NCI-H2081 (cell line): ENCODE measurements around the gene ETFA.

Source experiments
- DNase-seq, 2 experiments: peaks; one replicate each; lab custom pipeline; 2025; lab: John Stamatoyannopoulos, UW

Gene ETFA

DNA sequence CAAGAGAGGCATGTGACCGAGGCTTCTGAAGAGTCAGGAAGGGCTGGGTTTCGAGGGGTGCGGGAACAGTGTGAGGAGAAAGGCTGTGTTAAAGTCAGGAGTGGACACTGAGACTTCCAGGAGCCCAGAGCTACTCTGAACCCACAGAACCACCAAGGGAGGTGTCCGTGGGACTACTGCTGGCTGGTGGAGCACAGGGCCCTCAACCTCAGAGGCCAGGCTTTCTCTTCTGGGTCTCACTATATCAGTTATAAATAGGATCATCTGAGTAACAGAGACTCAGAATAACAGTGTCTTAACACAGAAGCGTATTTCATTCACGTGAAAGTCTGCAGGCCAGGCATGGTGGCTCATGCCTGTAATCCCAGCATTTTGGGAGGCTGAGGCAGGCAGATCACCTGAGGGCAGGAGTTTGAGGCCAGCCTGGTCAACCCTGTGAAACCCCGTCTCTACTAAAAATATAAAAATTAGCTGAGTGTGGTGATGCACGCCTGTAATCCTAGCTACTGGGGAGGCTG is 137.9 kb downstream of the ETFA start:
- DNase-seq = no peak

DNA sequence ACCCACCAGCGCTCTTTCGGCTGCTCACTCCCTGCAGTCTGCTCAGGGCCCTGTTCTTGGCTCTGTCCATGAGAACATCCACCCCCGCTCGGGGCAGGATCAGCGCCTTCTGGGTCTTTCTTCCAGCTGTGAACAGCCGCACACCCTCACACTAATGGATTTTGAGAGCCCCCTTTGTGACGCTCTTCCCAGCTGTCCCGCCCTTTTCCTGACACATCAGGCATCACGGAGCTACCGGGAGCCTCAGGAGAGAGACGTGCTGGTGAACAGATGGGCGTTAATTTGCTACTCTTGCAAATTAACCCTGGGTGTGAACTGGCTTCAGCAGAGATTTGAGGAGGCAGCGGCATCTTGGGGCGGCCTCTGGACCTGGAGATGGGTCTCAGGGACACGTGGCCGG is 138.5 kb downstream of the ETFA start:
- DNase-seq = no peak

DNA sequence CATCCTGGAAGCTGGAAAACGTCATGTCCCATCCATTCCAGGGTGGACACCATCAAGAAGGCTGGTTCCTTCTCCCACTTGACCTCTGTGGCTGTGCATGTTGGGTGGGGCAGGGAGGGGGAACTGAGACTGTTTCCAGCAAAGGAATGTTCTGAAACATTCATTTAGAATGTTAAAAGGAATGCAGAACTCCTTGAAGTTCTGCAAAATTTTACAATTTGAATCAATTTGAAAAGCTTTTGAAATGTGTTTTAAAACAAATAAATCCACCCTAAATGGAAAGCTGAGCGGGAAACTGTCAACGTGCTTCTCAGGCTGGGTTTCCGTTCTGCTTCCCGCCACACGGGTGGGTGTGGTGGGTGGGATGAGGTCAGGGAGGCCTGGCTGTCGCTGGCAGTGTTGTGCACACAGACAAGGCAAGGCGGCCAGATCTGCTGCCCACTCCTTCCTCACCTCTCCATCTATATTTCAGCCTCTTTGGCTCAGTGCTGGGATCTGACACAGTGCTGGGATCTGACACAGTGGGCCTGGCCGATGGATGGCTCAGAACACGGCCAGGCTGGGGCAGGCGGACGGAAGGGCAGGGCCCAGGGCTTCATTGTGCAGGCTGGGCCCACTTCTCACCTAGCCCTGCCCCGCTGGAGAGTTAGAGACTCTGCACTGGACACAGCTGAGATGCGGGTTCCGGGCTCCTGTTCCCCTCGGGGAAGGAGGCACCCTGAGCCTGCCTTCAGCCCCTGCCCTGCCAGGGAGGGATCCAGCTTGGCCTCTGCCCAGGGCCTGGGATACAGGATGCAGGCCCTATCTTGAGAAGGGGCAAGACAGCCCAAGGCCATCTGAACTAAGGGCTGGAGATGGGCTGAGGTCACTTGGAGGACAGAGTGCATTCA is 141.1 kb downstream of the ETFA start:
- no peak for DNase-seq

GRCh38 chr15:76169018-76169417 is 142.3 kb downstream of the ETFA start:
- DNase-seq = no peak

- DNase-seq = no peak
Observed at GRCh38 chr15:76168237-76168984, 142.9 kb downstream of the ETFA start.

GRCh38 chr15:76165951-76166350 is 145.3 kb downstream of the ETFA start:
- no peak for DNase-seq
